ENCODE data around the gene KCTD13. TPM values are rescaled to one million over a fixed set of nuclear protein-coding genes. Genes with fewer than 3 reads are reported as not detected.

KCTD13 gene
- total RNA-seq, 2 donors from 2014 or later, result 17.7 to 28.8 TPM

DNA sequence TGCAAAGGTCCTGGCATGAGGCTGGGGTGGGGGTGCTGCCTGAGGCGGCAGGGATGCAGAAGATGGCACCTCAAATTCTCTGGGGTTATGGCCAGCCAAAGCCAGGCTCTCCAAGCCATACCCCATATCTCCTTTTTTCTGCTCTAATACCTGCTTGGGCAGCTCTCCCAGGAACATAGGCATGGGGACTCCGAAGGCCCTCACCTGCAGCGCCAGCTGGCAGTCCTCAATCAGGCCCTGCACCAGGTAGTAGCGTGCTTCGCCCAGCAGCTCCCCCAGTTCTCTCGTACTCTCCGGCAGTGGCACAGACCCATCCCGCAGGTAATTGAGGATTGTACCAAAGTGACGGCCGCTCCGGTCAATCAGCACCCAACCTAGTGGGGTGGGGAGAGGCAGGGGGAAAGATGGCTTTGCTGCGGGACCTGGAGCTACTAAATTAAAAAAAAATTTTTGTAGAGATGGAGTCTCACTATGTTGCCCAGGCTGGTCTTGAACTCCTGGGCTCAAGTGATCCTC is 3.0 kb downstream of the KCTD13 start:
- H3K4me3 ChIP-seq, result no peak overlapping the region
- H3K27ac ChIP-seq, result no peak overlapping the region
- H3K27me3 ChIP-seq, result no peaks in the 10 kb centered on the region
- peaks cover 11% of the 10 kb centered on the region for H3K4me1 ChIP-seq
- intact Hi-C loops (cut with DNase I), result no loop called here
- TF ChIP-seq, protein P1, sequence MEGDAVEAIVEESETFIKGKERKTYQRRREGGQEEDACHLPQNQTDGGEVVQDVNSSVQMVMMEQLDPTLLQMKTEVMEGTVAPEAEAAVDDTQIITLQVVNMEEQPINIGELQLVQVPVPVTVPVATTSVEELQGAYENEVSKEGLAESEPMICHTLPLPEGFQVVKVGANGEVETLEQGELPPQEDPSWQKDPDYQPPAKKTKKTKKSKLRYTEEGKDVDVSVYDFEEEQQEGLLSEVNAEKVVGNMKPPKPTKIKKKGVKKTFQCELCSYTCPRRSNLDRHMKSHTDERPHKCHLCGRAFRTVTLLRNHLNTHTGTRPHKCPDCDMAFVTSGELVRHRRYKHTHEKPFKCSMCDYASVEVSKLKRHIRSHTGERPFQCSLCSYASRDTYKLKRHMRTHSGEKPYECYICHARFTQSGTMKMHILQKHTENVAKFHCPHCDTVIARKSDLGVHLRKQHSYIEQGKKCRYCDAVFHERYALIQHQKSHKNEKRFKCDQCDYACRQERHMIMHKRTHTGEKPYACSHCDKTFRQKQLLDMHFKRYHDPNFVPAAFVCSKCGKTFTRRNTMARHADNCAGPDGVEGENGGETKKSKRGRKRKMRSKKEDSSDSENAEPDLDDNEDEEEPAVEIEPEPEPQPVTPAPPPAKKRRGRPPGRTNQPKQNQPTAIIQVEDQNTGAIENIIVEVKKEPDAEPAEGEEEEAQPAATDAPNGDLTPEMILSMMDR (IDR thresholded peaks at IDR 0.05), result no peak
- DNase-seq, result no peak
- H3K9ac ChIP-seq (ENCODE audit: low read depth in 2 of 2, low read length in 2 of 2), result peak overlapping the region in 1 of 2 donors; percentile 12
- H3K9me3 ChIP-seq, result no peaks in the 10 kb centered on the region
- no peaks in the 10 kb centered on the region for H3K36me3 ChIP-seq

DNA sequence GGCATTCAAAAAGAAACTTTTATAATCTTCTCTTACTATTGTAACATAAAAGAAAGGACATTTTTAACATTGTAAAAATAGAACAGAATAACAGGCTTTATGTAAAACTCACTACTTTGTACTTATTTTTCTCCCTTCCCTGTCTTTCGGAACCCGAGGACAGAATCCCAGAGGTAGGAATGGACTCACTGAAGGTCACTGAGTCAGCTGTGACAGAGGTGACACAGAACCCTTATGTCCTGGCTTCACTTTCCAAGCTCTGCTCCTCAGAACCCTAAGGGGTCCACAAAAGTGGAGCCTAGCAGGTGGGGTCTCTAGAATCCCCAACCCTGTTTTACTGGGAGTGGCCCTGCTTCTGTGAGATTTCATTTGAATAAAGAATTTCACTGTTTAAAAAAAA is 3.7 kb downstream of the KCTD13 start:
- no peak overlapping the region for H3K27ac ChIP-seq
- peaks cover 11% of the 10 kb centered on the region for H3K4me1 ChIP-seq
- no peak overlapping the region for H3K4me3 ChIP-seq
- intact Hi-C loops (cut with DNase I), result no loop called here
- no peaks in the 10 kb centered on the region for H3K9me3 ChIP-seq
- no peaks in the 10 kb centered on the region for H3K27me3 ChIP-seq
- TF ChIP-seq, protein P1 (IDR thresholded peaks at IDR 0.05), result no peak
- no peak overlapping the region for H3K9ac ChIP-seq (ENCODE audit: low read depth in 2 of 2, low read length in 2 of 2)
- no peaks in the 10 kb centered on the region for H3K36me3 ChIP-seq
- no peak for DNase-seq

DNA sequence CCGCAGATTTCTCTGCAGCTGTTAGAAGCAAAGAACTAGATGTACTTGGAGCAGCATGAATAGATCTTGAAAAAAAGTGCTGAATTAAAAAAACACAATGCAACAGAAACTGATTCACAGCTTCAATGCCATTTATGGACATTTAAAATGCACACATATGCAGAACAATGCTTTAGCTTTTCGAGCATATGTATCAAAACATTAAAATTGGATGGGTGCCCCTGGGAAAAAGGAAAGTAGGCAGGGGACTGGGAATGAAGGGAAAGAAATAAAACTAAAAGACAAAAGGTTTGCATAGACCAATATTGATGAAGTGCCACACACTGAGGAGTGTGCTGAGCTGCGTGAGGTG is 5.0 kb downstream of the KCTD13 start:
- H3K4me3 ChIP-seq, result no peak overlapping the region
- no peaks in the 10 kb centered on the region for H3K36me3 ChIP-seq
- H3K9ac ChIP-seq (ENCODE audit: low read depth in 2 of 2, low read length in 2 of 2), result no peak overlapping the region
- DNase-seq, result no peak
- TF ChIP-seq, protein P1 (IDR thresholded peaks at IDR 0.05), result no peak
- intact Hi-C loops (cut with DNase I), result no loop called here
- H3K4me1 ChIP-seq, result peaks cover 6% of the 10 kb centered on the region
- no peaks in the 10 kb centered on the region for H3K27me3 ChIP-seq
- H3K27ac ChIP-seq, result no peak overlapping the region
- no peaks in the 10 kb centered on the region for H3K9me3 ChIP-seq

DNA sequence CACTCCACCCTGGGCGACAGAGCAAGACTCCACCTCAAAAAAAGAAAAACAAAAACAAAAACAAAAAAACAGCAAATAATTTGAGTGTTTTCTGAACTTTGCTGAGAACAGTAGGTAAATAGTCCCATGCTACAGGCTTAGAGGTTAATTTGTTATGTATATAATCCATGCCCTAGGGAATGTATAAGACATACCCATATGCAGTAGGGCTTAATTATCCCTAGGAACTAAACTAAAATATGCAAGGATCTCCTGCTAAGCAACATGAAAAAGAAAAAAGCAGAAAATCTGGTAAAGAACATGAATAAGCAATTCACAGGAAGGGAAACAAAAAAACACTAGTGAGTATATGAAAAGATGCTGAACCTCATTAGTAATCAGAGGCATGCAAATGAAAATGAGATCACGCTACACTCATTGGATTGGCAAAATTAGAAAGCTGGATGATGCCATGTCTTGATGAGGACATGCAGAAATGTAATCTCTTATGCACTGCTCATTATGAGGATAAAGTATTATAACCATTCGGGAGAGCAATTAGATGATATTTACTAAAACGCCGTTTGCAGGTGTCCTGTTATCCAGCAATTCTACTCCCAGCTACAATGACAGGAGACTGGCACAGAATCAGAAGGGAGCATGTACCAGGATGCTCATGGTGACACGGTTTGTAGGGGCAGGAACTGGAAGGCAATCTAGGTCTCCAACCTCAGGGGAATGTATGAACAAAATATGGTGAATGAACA is 5.6 kb downstream of the KCTD13 start:
- no peak for DNase-seq
- Histone ChIP-seq H3K9me3 (no peaks in the 10 kb centered on the region), H3K4me3 (no peak overlapping the region), H3K27me3 (no peaks in the 10 kb centered on the region), H3K4me1 (peaks cover 6% of the 10 kb centered on the region), H3K9ac (ENCODE audit: low read depth in 2 of 2, low read length in 2 of 2) (no peak overlapping the region), H3K27ac (no peak overlapping the region), H3K36me3 (no peaks in the 10 kb centered on the region)
- TF ChIP-seq, protein P1 (IDR thresholded peaks at IDR 0.05), result no peak
- intact Hi-C loops (cut with DNase I), result no loop called here

DNA sequence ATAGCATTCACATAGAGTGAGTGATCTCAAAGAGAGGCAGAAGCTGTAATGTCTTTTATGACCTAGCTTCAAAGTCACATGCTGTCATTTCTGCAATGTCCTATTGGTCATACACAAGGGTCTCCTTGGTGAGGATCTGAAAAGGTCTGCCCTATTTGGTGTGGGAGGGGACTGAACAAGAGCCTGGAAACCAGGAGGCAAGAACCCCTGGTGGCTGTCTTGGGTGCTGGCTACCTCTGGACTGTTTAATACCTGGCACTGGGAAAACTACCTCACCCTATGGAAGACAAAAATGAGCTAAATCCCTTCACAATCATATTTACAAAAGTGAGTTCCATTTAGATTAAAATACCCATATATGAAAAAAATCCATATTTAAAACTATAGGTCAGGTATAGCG is 9.0 kb downstream of the KCTD13 start:
- H3K27ac ChIP-seq, result no peak overlapping the region
- TF ChIP-seq, protein P1 (IDR thresholded peaks at IDR 0.05), result no peak
- no peak overlapping the region for H3K9ac ChIP-seq (ENCODE audit: low read depth in 2 of 2, low read length in 2 of 2)
- H3K4me3 ChIP-seq, result no peak overlapping the region
- no peaks in the 10 kb centered on the region for H3K9me3 ChIP-seq
- no peaks in the 10 kb centered on the region for H3K4me1 ChIP-seq
- intact Hi-C loops (cut with DNase I), result no loop called here
- no peaks in the 10 kb centered on the region for H3K27me3 ChIP-seq
- no peaks in the 10 kb centered on the region for H3K36me3 ChIP-seq
- no peak for DNase-seq

All from colonic mucosa (tissue), 4 donors.